GM12878 (cell line): Measurements from ENCODE around the gene TTLL6.

ENCODE experiments used
- RFX5 ChIP-seq: IDR thresholded peaks from 2 replicates; pipeline ENCODE4 v1.6.1; 2011; ENCODE audit warnings: low read depth, low read length, improper control_type of control experiment
- TF ChIP-seq, protein P1 (sequence below): fragments of 450-650 bp; formaldehyde crosslinking; IDR thresholded peaks from 2 replicates; pipeline ENCODE4 v1.4.0; 2020; ENCODE audit warnings: mild to moderate bottlenecking, moderate library complexity

DNA sequence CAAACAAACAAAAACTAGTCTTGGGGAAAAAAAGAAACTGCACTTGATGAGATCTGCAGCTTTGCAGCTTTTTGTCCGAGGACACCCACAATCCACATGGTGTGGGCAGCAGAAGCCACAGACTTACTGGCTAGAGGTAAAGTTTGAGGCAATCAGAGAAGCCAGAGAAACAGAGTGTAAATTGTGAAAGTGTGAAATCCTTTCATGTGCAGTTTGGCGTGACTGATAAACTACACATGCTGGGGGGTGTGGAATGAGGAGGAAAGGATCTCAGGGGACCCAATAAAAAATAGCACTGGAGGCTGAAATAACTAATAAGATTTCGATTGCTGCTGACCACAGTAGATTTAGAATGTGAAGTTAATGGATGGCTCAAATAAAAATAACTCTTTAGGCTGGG, 46.1 kb downstream of the TTLL6 start:
- TF ChIP-seq, protein P1, sequence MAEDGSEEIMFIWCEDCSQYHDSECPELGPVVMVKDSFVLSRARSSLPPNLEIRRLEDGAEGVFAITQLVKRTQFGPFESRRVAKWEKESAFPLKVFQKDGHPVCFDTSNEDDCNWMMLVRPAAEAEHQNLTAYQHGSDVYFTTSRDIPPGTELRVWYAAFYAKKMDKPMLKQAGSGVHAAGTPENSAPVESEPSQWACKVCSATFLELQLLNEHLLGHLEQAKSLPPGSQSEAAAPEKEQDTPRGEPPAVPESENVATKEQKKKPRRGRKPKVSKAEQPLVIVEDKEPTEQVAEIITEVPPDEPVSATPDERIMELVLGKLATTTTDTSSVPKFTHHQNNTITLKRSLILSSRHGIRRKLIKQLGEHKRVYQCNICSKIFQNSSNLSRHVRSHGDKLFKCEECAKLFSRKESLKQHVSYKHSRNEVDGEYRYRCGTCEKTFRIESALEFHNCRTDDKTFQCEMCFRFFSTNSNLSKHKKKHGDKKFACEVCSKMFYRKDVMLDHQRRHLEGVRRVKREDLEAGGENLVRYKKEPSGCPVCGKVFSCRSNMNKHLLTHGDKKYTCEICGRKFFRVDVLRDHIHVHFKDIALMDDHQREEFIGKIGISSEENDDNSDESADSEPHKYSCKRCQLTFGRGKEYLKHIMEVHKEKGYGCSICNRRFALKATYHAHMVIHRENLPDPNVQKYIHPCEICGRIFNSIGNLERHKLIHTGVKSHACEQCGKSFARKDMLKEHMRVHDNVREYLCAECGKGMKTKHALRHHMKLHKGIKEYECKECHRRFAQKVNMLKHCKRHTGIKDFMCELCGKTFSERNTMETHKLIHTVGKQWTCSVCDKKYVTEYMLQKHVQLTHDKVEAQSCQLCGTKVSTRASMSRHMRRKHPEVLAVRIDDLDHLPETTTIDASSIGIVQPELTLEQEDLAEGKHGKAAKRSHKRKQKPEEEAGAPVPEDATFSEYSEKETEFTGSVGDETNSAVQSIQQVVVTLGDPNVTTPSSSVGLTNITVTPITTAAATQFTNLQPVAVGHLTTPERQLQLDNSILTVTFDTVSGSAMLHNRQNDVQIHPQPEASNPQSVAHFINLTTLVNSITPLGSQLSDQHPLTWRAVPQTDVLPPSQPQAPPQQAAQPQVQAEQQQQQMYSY (CRISPR knock-in tag): no peak
- TF ChIP-seq RFX5: no peak
